Endothelial cell (in vitro differentiated cells): ENCODE results near the gene NRP2. TPM values are rescaled to one million over a fixed set of nuclear protein-coding genes. Genes with fewer than 3 reads are reported as not detected.

Experiments used
- DNase-seq: peaks from one replicate; pipeline ENCODE4 v3.0.0; 2021; ENCODE audit warnings: low spot score
- H3K27ac Mint-ChIP-seq: one replicate; pipeline ENCODE4 v1.8.0; 2021; ENCODE audit warnings: mixed read lengths, inconsistent platforms; ENCODE audit not compliant: unreplicated experiment
- H3K27me3 Mint-ChIP-seq: one replicate; pipeline ENCODE4 v1.8.0; 2021; ENCODE audit warnings: mild to moderate bottlenecking, moderate library complexity, mixed read lengths, inconsistent platforms; ENCODE audit not compliant: unreplicated experiment
- H3K36me3 Mint-ChIP-seq: one replicate; pipeline ENCODE4 v1.8.0; 2021; ENCODE audit warnings: mild to moderate bottlenecking, low read depth, mixed read lengths, inconsistent platforms; ENCODE audit not compliant: unreplicated experiment
- H3K4me1 Mint-ChIP-seq: one replicate; pipeline ENCODE4 v1.8.0; 2021; ENCODE audit warnings: mild to moderate bottlenecking, mixed read lengths, inconsistent platforms; ENCODE audit not compliant: unreplicated experiment
- H3K4me3 Mint-ChIP-seq: one replicate; pipeline ENCODE4 v1.8.0; 2021; ENCODE audit warnings: mild to moderate bottlenecking, mixed read lengths, inconsistent platforms; ENCODE audit not compliant: unreplicated experiment
- H3K9me3 Mint-ChIP-seq: one replicate; pipeline ENCODE4 v1.8.0; 2021; ENCODE audit warnings: mixed read lengths, inconsistent platforms; ENCODE audit not compliant: unreplicated experiment
- total RNA-seq: library from RNA; stranded (reverse); fragmentation: NEBNext Ultra II Directional; extraction: Animal tissue kit (Norgen Biotek cat#: 25700); gene quantifications from one replicate; pipeline ENCODE4 v1.2.1, GENCODE V29; 2021; ENCODE audit not compliant: unreplicated experiment
- TF ChIP-seq, protein P1 (sequence below): fragments of 200-600 bp; sonication (generic); IDR thresholded peaks from one replicate; pipeline ENCODE4 v1.5.0; 2021; ENCODE audit warnings: antibody characterized with exemption; ENCODE audit not compliant: unreplicated experiment

The NRP2 gene
- total RNA-seq, 1 donor from 2014 or later, result 258 TPM

DNA sequence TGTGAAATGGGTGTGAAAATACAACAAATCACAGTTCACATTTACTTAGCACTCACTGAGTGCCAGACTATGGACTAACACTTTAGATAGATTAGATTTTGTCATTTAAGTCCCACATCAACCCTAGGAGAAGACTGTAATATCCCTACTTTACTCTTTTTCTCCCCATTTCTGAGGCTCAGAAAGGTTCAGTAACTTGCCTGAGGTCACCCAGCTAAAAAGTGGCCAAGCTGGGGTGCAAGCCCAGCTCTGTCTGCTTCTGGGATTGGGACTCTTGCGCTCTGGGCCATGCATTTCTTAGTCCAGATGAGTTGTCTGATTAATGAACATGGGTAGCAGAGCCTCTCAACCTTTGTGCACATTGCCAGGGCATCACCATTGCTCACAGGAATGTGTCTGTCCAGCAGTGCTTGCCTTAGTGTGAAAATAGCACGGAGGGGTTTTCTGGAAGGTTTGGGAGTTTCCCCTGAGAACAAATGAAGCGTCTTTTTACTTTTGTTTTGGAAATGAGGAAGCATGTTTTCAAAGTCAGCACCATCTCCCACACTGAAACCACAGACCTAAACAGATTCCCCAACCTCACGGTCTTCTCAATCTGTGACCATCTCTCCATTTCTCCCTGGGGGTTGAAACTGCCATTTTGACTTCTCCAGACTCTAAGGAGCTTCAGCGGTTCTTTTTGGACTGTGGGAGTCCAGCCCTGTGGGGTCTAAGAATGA is 31.9 kb downstream of the NRP2 start:
- TF ChIP-seq, protein P1, sequence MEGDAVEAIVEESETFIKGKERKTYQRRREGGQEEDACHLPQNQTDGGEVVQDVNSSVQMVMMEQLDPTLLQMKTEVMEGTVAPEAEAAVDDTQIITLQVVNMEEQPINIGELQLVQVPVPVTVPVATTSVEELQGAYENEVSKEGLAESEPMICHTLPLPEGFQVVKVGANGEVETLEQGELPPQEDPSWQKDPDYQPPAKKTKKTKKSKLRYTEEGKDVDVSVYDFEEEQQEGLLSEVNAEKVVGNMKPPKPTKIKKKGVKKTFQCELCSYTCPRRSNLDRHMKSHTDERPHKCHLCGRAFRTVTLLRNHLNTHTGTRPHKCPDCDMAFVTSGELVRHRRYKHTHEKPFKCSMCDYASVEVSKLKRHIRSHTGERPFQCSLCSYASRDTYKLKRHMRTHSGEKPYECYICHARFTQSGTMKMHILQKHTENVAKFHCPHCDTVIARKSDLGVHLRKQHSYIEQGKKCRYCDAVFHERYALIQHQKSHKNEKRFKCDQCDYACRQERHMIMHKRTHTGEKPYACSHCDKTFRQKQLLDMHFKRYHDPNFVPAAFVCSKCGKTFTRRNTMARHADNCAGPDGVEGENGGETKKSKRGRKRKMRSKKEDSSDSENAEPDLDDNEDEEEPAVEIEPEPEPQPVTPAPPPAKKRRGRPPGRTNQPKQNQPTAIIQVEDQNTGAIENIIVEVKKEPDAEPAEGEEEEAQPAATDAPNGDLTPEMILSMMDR, result no peak
- Mint-ChIP-seq H3K36me3 (peaks cover 38% of the 10 kb centered on the region), H3K9me3 (no peaks in the 10 kb centered on the region), H3K4me1 (peaks cover 21% of the 10 kb centered on the region), H3K27me3 (no peaks in the 10 kb centered on the region), H3K4me3 (no peak overlapping the region), H3K27ac (no peak overlapping the region)
- DNase-seq, result no peak

DNA sequence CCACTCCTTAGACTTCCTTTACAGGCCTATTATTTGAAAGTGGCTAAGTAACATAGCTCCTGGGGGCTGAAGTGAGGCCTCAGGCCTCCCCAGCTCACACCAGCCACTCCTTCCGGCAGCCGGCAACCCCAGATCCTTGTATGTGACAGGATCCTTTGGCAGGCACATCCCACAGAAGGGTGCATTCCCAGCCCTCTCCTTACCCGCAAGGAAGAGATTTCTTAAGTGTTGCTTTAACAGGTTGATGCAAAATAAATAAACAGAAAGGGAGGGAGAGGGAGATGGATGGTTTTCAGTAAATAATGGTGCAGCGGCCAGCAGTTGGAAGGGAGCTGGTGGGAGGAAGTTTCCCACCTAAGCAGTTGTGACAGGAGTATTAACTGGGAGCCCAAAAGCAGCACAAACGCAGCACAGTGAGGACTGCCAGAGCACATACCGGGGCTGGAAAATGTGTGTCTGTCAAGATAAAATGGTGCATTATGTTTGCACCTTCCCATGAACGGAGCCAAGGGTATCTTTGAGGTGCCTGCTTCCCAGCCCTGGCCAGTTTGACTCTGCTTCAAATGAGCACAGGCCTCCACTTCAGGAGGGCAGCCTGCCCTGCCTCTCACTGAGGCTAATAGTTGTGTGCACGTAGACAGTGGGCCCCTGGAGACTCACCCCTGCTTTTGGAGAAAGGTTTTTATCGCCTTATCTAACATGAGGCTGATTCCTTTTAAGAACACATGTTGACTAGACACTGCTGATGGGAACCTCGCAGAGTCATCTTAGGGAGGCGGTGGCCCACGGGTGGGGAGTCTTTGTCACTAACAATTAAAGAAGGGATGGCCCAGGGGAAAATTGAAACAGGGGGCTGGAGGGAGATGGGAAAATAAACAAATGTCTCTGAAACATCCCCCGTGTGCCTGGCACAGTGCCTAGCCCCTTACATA is 32.8 kb downstream of the NRP2 start:
- TF ChIP-seq, protein P1, result no peak
- H3K27ac Mint-ChIP-seq, result peak overlapping the region; percentile 52
- no peaks in the 10 kb centered on the region for H3K27me3 Mint-ChIP-seq
- H3K9me3 Mint-ChIP-seq, result no peaks in the 10 kb centered on the region
- peaks cover 25% of the 10 kb centered on the region for H3K4me1 Mint-ChIP-seq
- DNase-seq, result no peak
- H3K4me3 Mint-ChIP-seq, result no peak overlapping the region
- peaks cover 32% of the 10 kb centered on the region for H3K36me3 Mint-ChIP-seq

DNA sequence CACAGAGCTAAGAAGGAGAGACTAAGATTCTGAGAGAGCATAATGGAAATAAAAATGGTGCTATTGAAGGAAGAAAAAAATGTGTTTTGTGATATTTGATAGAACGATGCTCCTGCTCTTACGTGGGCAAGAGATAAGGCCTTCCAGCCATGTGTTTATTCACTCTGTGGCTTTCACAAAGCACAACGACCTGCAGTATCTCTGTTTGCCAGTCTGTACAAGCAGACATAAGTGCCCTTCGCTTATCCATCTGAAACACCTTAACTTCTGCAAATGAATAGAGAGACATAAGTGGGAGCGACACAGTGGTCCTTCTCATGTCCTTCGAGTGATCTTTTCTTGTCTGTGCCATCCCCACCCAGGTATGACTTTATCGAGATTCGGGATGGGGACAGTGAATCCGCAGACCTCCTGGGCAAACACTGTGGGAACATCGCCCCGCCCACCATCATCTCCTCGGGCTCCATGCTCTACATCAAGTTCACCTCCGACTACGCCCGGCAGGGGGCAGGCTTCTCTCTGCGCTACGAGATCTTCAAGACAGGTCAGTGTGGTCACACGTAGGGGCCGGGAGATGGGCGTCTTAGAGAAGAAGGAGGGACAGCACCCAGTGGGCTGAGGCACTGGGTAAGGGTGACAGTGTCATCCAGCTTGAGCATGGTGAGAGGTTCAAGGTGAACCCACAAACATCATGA is 33.7 kb downstream of the NRP2 start:
- TF ChIP-seq, protein P1, result no peak
- no peak overlapping the region for H3K4me3 Mint-ChIP-seq
- H3K36me3 Mint-ChIP-seq, result peaks cover 31% of the 10 kb centered on the region
- no peaks in the 10 kb centered on the region for H3K9me3 Mint-ChIP-seq
- peaks cover 30% of the 10 kb centered on the region for H3K4me1 Mint-ChIP-seq
- no peaks in the 10 kb centered on the region for H3K27me3 Mint-ChIP-seq
- no peak overlapping the region for H3K27ac Mint-ChIP-seq
- DNase-seq, result no peak

DNA sequence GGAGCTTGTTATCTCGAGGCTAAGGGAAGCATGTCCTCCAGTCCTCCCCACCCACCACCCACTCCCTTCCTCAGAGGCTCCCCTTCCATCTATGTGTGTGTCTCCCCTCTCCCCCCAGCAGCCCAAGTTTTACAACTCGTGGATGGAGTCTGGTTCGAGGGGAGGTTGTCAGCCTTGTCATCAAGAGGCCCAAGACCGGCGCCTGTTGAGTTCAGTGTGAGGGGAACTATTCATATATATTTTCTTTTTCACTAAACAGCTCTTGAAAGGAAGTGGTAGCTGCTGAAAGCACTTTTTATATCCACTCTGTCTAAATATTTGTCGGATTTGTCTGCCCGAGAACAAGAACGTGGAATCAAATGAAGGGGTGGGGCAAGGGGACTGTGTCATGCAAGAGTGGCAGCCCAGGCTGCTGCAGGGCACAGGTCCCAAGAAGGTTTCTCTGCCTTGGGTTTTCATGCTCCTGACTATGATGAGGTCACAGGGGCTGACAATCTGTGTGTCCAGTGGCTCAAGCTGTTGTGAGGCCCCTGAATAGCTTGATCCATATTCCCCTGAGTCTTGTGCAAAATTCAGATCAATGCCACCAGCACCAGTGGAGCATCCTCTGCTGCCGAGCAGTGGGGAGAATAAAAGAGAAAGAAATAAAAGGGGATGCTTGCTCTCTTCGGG is 35.0 kb downstream of the NRP2 start:
- H3K36me3 Mint-ChIP-seq, result peaks cover 34% of the 10 kb centered on the region
- peaks cover under 1% of the 10 kb centered on the region for H3K27me3 Mint-ChIP-seq
- no peak overlapping the region for H3K27ac Mint-ChIP-seq
- H3K9me3 Mint-ChIP-seq, result no peaks in the 10 kb centered on the region
- TF ChIP-seq, protein P1, result no peak
- H3K4me1 Mint-ChIP-seq, result peaks cover 30% of the 10 kb centered on the region
- H3K4me3 Mint-ChIP-seq, result no peak overlapping the region
- no peak for DNase-seq
